Nephron progenitor cell (in vitro differentiated cells): ENCODE results near the gene ABHD12.
"Not testable (repeated sequence)": the region's sequence is repeated elsewhere in the genome, so short reads cannot be mapped to it uniquely, and the experiment has no call there.

ENCODE experiments used
- DNase-seq: peaks from one replicate; pipeline ENCODE4 v3.0.0; 2021
- H3K27ac Mint-ChIP-seq: 2 replicates; pipeline ENCODE4 v1.8.0; 2021; ENCODE audit warnings: mild to moderate bottlenecking, moderate library complexity, mixed read lengths
- H3K27me3 Mint-ChIP-seq: 2 replicates; pipeline ENCODE4 v1.8.0; 2021; ENCODE audit warnings: mild to moderate bottlenecking, low read depth, mixed read lengths; ENCODE audit not compliant: poor library complexity
- H3K36me3 Mint-ChIP-seq: 2 replicates; pipeline ENCODE4 v1.8.0; 2021; ENCODE audit warnings: low read depth, mixed read lengths
- H3K4me1 Mint-ChIP-seq: 2 replicates; pipeline ENCODE4 v1.8.0; 2021; ENCODE audit warnings: mixed read lengths
- H3K4me3 Mint-ChIP-seq: 2 replicates; pipeline ENCODE4 v1.8.0; 2021; ENCODE audit warnings: mild to moderate bottlenecking, moderate library complexity, mixed read lengths
- H3K9me3 Mint-ChIP-seq: 2 replicates; pipeline ENCODE4 v1.8.0; 2021; ENCODE audit warnings: mild to moderate bottlenecking, moderate library complexity, mixed read lengths
- TF ChIP-seq, protein P1 (sequence below): fragments of 200-600 bp; sonication (generic); IDR thresholded peaks from 2 replicates; pipeline ENCODE4 v1.5.0; 2021; ENCODE audit warnings: antibody characterized with exemption

Gene ABHD12

DNA sequence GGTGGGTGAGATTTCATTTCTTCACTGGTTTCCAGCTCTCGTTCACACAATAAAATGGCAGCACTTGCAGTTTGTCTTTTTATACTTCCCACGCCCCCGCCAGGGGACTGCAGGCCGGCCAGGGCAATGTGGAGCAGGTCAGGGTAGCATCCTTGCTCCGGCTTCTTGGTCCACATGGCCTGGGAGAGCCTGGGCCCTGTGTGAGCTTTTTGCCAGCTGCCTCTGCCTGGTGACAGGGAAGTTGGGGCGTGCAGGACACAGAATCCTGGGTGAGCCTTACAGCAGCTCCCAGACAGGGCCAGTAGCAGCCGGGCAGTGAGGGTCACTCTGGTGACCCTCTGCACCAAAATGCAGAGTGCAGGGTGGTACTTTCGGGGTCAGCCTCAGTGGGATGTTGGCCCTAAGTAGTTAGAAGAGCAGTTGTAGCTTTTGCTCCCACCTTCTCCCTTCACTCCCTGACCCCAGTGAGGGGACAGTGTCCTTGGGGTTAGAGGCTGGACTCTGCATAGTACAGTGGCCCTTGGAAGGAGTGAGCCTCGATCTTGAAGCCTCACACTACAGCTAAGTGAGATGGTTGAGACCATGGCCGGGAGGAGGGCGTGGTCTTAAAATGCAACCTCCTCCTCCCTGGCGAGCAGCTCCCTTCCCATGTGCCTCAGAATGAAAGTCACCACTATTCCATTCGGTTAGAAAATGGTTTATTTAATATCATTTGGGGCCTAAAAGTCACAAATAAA is 119.0 kb downstream of the ABHD12 start:
- TF ChIP-seq, protein P1, sequence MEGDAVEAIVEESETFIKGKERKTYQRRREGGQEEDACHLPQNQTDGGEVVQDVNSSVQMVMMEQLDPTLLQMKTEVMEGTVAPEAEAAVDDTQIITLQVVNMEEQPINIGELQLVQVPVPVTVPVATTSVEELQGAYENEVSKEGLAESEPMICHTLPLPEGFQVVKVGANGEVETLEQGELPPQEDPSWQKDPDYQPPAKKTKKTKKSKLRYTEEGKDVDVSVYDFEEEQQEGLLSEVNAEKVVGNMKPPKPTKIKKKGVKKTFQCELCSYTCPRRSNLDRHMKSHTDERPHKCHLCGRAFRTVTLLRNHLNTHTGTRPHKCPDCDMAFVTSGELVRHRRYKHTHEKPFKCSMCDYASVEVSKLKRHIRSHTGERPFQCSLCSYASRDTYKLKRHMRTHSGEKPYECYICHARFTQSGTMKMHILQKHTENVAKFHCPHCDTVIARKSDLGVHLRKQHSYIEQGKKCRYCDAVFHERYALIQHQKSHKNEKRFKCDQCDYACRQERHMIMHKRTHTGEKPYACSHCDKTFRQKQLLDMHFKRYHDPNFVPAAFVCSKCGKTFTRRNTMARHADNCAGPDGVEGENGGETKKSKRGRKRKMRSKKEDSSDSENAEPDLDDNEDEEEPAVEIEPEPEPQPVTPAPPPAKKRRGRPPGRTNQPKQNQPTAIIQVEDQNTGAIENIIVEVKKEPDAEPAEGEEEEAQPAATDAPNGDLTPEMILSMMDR, result no peak
- Mint-ChIP-seq H3K4me1 (no peaks in the 10 kb centered on the region), H3K36me3 (peaks cover 49% of the 10 kb centered on the region), H3K4me3 (no peak overlapping the region), H3K27ac (no peak overlapping the region), H3K27me3 (no peaks in the 10 kb centered on the region), H3K9me3 (no peaks in the 10 kb centered on the region)
- DNase-seq, result no peak

DNA sequence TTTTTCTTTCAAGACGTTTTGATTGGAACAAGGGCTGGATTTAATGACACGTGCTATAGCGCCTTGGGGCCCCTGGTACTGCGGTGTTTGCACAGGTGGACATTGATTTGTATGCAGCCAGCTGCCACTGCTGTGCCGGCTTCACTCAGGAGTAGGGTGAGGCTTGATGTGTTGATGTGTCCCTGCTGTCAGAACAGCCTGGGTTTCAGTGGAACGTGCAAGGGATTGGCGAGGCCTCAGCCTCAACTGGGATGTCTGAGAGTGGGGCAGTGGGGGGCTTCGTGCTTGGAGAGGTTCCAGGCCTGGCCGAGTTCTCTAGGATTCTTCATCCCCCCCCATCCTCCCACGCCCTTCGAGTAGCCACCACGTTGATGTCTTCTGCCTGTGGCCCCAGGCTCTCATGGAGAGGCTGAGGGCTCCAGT is 119.8 kb downstream of the ABHD12 start:
- H3K36me3 Mint-ChIP-seq, result peaks cover 57% of the 10 kb centered on the region
- no peak for DNase-seq
- H3K9me3 Mint-ChIP-seq, result peaks cover 3% of the 10 kb centered on the region
- H3K4me3 Mint-ChIP-seq, result no peak overlapping the region
- TF ChIP-seq, protein P1, result no peak
- H3K4me1 Mint-ChIP-seq, result no peaks in the 10 kb centered on the region
- no peaks in the 10 kb centered on the region for H3K27me3 Mint-ChIP-seq
- no peak overlapping the region for H3K27ac Mint-ChIP-seq

DNA sequence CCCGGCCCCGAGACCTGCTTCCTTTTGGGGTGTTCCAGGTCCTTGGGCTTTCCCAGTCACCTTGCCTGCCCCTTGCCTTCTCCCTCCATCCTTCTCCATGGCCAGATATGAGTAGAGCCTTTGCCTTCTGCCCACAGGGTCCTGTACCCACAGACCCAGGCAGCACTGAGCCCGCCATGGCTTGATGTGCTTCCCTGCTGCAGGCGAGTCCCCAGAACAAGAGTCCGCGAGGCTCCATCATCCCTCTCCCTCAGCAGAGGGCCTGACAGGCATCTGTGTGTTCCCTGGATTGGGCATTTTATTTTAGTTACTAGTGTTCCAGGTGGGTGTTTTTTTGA is 120.8 kb downstream of the ABHD12 start:
- Mint-ChIP-seq H3K27me3 (no peaks in the 10 kb centered on the region), H3K4me1 (no peaks in the 10 kb centered on the region), H3K27ac (no peak overlapping the region), H3K9me3 (peaks cover 8% of the 10 kb centered on the region), H3K36me3 (peaks cover 67% of the 10 kb centered on the region), H3K4me3 (no peak overlapping the region)
- TF ChIP-seq, protein P1, result no peak
- DNase-seq, result no peak

DNA sequence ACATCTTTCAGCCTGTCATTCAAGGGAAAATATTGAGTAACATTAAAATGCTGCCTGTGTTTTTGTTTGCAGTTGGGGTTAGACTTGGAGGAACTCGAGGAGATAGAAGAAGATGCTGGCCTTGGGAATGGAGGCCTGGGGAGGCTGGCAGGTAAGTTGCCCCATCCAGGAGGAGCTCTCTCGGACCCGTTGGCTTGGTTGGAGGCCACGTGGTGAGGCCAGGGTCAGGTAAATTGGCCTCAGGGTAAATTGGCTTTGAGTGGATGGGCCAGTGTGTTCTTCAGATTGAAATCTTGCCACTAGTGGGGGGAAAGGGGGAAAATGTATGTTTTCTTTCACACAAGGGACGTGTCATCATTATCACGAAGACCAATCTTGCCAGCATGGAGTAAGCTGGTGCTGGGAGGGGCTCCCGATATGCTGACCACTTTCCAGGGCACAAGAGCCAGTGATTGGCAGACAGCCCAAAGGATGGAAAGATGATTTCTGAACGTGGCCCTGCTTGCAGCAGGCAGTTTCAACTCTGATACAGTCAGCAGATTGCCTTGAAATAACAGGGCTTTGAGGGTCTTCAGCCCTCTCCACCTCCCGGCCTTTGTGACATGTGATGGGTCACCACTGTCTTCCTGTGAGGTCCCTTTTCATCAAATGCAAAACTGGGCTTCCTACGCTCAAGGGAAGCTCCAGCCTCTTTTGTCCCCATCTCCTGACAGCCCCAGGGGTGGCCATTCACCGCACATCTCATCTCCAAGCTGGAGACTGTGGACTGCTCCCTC is 121.4 kb downstream of the ABHD12 start:
- Mint-ChIP-seq H3K4me1 (no peaks in the 10 kb centered on the region), H3K9me3 (peaks cover 14% of the 10 kb centered on the region), H3K36me3 (peaks cover 72% of the 10 kb centered on the region), H3K27ac (no peak overlapping the region), H3K4me3 (no peak overlapping the region), H3K27me3 (no peaks in the 10 kb centered on the region)
- TF ChIP-seq, protein P1, result no peak
- DNase-seq, result no peak

DNA sequence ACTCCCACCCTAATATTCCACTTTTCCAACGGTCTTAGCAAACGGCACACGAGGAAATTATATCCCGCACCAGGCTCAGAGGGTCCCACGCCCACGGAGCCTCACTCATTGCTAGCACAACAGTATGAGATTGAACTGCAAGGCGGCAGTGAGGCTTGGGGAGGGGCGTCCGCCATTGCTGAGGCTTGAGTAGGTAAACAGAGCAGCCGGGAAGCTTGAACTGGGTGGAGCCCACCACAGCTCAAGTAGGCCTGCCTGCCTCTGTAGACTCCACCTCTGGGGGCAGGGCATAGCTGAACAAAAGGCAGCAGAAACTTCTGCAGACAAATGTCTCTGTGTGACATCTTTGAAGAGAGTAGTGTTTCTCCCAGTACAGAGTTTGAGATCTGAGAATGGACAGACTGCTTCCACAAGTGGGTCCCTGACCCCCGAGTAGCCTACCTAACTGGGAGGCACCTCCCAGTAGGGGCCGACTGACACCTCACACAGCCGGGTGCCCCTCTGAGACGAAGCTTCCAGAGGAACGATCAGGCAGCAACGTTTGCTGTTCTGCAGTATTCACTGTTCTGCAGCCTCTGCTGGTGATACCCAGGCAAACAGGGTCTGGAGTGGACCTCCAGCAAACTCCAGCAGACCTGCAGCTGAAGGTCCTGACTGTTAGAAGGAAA is 129.7 kb downstream of the ABHD12 start:
- not testable (repeated sequence) for H3K27me3 Mint-ChIP-seq, H3K4me3 Mint-ChIP-seq, H3K27ac Mint-ChIP-seq, H3K4me1 Mint-ChIP-seq, DNase-seq
- H3K9me3 Mint-ChIP-seq, result peaks cover 66% of the 10 kb centered on the region
- H3K36me3 Mint-ChIP-seq, result peaks cover 93% of the 10 kb centered on the region

DNA sequence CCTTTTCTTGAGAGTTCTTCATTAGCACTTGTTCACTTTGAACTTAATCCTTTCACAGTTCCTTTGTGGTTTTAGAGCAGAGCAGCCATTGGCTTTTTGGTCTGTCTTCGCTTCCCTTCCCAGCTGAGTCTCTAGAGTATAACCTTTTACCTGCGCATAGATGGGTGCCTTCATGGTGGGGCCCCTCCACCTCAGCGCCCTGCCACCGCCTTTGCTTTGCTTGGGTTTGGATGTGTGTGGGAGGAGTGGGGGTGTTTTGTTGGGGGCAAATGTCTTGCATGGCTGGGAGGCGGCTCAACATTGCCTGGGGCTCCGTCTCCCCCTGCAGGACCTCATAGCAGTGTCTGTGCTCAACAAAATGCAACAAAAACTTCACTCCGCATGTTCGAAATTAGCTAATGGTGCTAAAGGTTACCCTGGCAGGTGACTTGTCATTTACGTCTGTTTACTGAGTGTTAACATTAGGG is 130.8 kb downstream of the ABHD12 start:
- TF ChIP-seq, protein P1, result no peak
- Mint-ChIP-seq H3K4me3 (no peak overlapping the region), H3K9me3 (peaks cover 60% of the 10 kb centered on the region), H3K27ac (no peak overlapping the region), H3K36me3 (peaks cover 82% of the 10 kb centered on the region), H3K4me1 (peaks cover under 1% of the 10 kb centered on the region), H3K27me3 (peaks cover 4% of the 10 kb centered on the region)
- DNase-seq, result no peak
